HepG2 (cell line): ENCODE results near the gene BASP1. TPM values are rescaled to one million over a fixed set of nuclear protein-coding genes. Genes with fewer than 3 reads are reported as not detected.

ENCODE experiments used
- ATAC-seq: fragments of 200-7000 bp; cut with Tn5 transposase; 3 replicates; pipeline ENCODE4 v1.9.1; 2020; ENCODE audit warnings: mild to moderate bottlenecking, moderate library complexity
- BruUV-seq: library from RNA; stranded (reverse); fragments of 400-500 nt; replicated peaks from 2 replicates; lab custom pipeline; 2021; lab: Mats Ljungman, UMichigan
- CTCF ChIA-PET: fragments of 300-600 bp; formaldehyde crosslinking; extraction: SDS; loops from one replicate; lab custom pipeline; 2021; ENCODE audit warnings: low total read pairs, inconsistent platforms, low intra/inter-chr PET ratio; lab: Yijun Ruan, JAX
- POLR2A ChIA-PET: fragments of 350-600 bp; sonication (Branson Sonifier 250); formaldehyde crosslinking; loops from one replicate; lab custom pipeline; 2020; ENCODE audit warnings: antibody characterized with exemption, inconsistent platforms; lab: Yijun Ruan, JAX
- DNase-seq: peaks from one replicate; pipeline ENCODE4 v3.0.0-alpha.2; 2015; ENCODE audit warnings: low spot score
- FAIRE-seq: peaks from 3 replicates; lab custom pipeline; 2011; peaks lifted over from hg19 to GRCh38; lab: Jason Lieb, UNC
- H2AFZ ChIP-seq: one replicate; pipeline ENCODE4 v1.6.1; 2011; ENCODE audit warnings: low read length, inconsistent platforms
- H3K27ac ChIP-seq: fragments of 300-600 bp; 3 replicates; pipeline ENCODE4 v1.8.0; 2011; ENCODE audit warnings: mixed run types, mild to moderate bottlenecking, mixed read lengths, low read length, inconsistent platforms; ENCODE audit not compliant: insufficient read depth; ENCODE audit errors: extremely low read length
- H3K27me3 ChIP-seq, 2 experiments: fragments of 200-600 bp in 1 of 2; 2 replicates in 1 of 2; 3 replicates in 1 of 2; pipeline versions ENCODE4 v1.6.0 to v1.8.0; 2011; ENCODE audit warnings: low read length in 2 of 2, mild to moderate bottlenecking in 2 of 2, moderate library complexity in 2 of 2, inconsistent platforms in 1 of 2; ENCODE audit not compliant: insufficient read depth in 2 of 2, control insufficient read depth in 1 of 2
- H3K36me3 ChIP-seq, 2 experiments: fragments of 200-600 bp in 1 of 2; replicated peaks in 1 of 2; 2 replicates in 1 of 2; 3 replicates in 1 of 2; pipeline versions ENCODE4 v1.5.1 to v1.8.0; 2011; ENCODE audit warnings: low read length in 2 of 2, inconsistent platforms in 1 of 2; ENCODE audit not compliant: insufficient read depth in 2 of 2, control insufficient read depth in 1 of 2
- H3K4me1 ChIP-seq: 2 replicates; pipeline ENCODE4 v1.5.1; 2012; ENCODE audit warnings: low read length, inconsistent platforms; ENCODE audit not compliant: insufficient read depth
- H3K4me2 ChIP-seq: 2 replicates; pipeline ENCODE4 v1.6.0; 2011; ENCODE audit warnings: low read depth, low read length, inconsistent platforms
- H3K4me3 ChIP-seq, 3 experiments: fragments of 200-600 bp in 1 of 3; sonication (generic), shearing (Covaris generic) in 1 of 3; replicated peaks in 1 of 3; 2 replicates each; pipeline ENCODE4 v1.5.1; 2011 to 2016; ENCODE audit warnings: low read length in 3 of 3, inconsistent platforms in 2 of 3, low read depth in 2 of 3, mild to moderate bottlenecking in 2 of 3, control low read depth in 1 of 3, mixed read lengths in 1 of 3; ENCODE audit not compliant: insufficient read depth in 1 of 3
- H3K79me2 ChIP-seq: one replicate; pipeline ENCODE4 v1.6.1; 2011; ENCODE audit warnings: low read length, inconsistent platforms; ENCODE audit not compliant: insufficient read depth
- H3K9ac ChIP-seq: 2 replicates; pipeline ENCODE4 v1.6.0; 2011; ENCODE audit warnings: mild to moderate bottlenecking, low read depth, low read length, inconsistent platforms; ENCODE audit not compliant: insufficient read depth
- H3K9me3 ChIP-seq: 2 replicates; pipeline ENCODE4 v1.5.1; 2012; ENCODE audit warnings: mild to moderate bottlenecking, low read length
- H4K20me1 ChIP-seq: 2 replicates; pipeline ENCODE4 v1.6.0; 2011; ENCODE audit warnings: inconsistent platforms, mild to moderate bottlenecking, low read length, moderate library complexity; ENCODE audit not compliant: insufficient read depth
- EED ChIP-seq: sonication (generic); formaldehyde crosslinking; IDR thresholded peaks from 2 replicates; pipeline ENCODE4 v1.5.0; 2020; ENCODE audit warnings: mild to moderate bottlenecking, missing genetic modification reagents
- FIP1L1 ChIP-seq: fragments of 200-400 bp; formaldehyde crosslinking; IDR thresholded peaks from 2 replicates; pipeline ENCODE4 v1.6.1; 2018; ENCODE audit warnings: low read depth, mild to moderate bottlenecking, low read length, moderate library complexity, borderline replicate concordance; ENCODE audit not compliant: insufficient read depth
- HNRNPK ChIP-seq: fragments of 200-400 bp; formaldehyde crosslinking; IDR thresholded peaks from 2 replicates; pipeline ENCODE4 v1.6.1; 2018; ENCODE audit warnings: low read length, low read depth, moderate library complexity, mild to moderate bottlenecking; ENCODE audit not compliant: poor library complexity, severe bottlenecking
- HOXA5 ChIP-seq: sonication (generic); formaldehyde crosslinking; IDR thresholded peaks from 2 replicates; pipeline ENCODE4 v1.4.0; 2020; ENCODE audit warnings: missing genetic modification reagents
- HOXA9 ChIP-seq: sonication (generic); formaldehyde crosslinking; IDR thresholded peaks from 2 replicates; pipeline ENCODE4 v1.8.1; 2022; ENCODE audit warnings: missing genetic modification reagents, mild to moderate bottlenecking, moderate library complexity, borderline replicate concordance
- MBD4 ChIP-seq: IDR thresholded peaks from 2 replicates; pipeline ENCODE4 v1.6.1; 2012; ENCODE audit warnings: low read length, inconsistent platforms, borderline replicate concordance
- NAIF1 ChIP-seq: sonication (generic); formaldehyde crosslinking; IDR thresholded peaks from 2 replicates; pipeline ENCODE4 v1.5.0; 2020; ENCODE audit warnings: mild to moderate bottlenecking, missing genetic modification reagents, borderline replicate concordance
- ONECUT2 ChIP-seq: sonication (generic); formaldehyde crosslinking; IDR thresholded peaks from 2 replicates; pipeline ENCODE4 v1.4.0; 2020; ENCODE audit warnings: missing genetic modification reagents
- RFXANK ChIP-seq: IDR thresholded peaks from 2 replicates; pipeline ENCODE4 v1.6.1; 2016
- SMAD9 ChIP-seq: sonication (generic); formaldehyde crosslinking; IDR thresholded peaks from 2 replicates; pipeline ENCODE4 v1.5.1; 2020; ENCODE audit warnings: mild to moderate bottlenecking, missing genetic modification reagents
- SMC3 ChIP-seq: IDR thresholded peaks from 2 replicates; pipeline ENCODE4 v1.6.1; 2011; ENCODE audit warnings: low read length, improper control_type of control experiment
- SOX5 ChIP-seq: IDR thresholded peaks from 2 replicates; pipeline ENCODE4 v1.6.1; 2016; ENCODE audit warnings: borderline replicate concordance
- STAG1 ChIP-seq: sonication (generic); formaldehyde crosslinking; IDR thresholded peaks from 2 replicates; pipeline ENCODE4 v1.4.0; 2020; ENCODE audit warnings: missing genetic modification reagents
- ZKSCAN8 ChIP-seq: IDR thresholded peaks from 2 replicates; pipeline ENCODE4 v1.6.1; 2016; ENCODE audit warnings: borderline replicate concordance, missing genetic modification reagents, missing compliant biosample characterization
- ZNF44 ChIP-seq: sonication (generic); formaldehyde crosslinking; IDR thresholded peaks from 2 replicates; pipeline ENCODE4 v1.5.1; 2020; ENCODE audit warnings: mild to moderate bottlenecking, missing genetic modification reagents
- ZNF766 ChIP-seq: sonication (generic); formaldehyde crosslinking; IDR thresholded peaks from 2 replicates; pipeline ENCODE4 v1.5.0; 2020; ENCODE audit warnings: missing genetic modification reagents, borderline replicate concordance
- ZNF775 ChIP-seq: sonication (generic); formaldehyde crosslinking; IDR thresholded peaks from 2 replicates; pipeline ENCODE4 v1.4.0; 2020; ENCODE audit warnings: missing genetic modification reagents, mild to moderate bottlenecking, moderate library complexity, borderline replicate concordance
- WGBS: methylation state at CpG from one replicate; pipeline ENCODE4 v1.1.6; 2017; ENCODE audit warnings: low lambda C conversion rate; 5-methylcytosine and 5-hydroxymethylcytosine counted together
- in situ Hi-C: cut with HindIII; loops from 2 replicates; pipeline ENCODE4 v1.10.0; 2017; ENCODE audit warnings: low pct_unique_long_range_greater_than_20kb; ENCODE audit not compliant: extremely low pct_ligation_motif_present
- intact Hi-C: fragments of 100-400 bp; cut with micrococcal nuclease; formaldehyde crosslinking; loops from one replicate; pipeline ENCODE4 v1.10.0; 2022; ENCODE audit not compliant: unreplicated experiment
- polyA plus RNA-seq, 8 experiments: library from polyadenylated mRNA; depleted of rRNA in 3 of 8; stranded (reverse) in 7 of 8; unstranded in 1 of 8; fragments of >200 nt; fragmentation: Illumina TruSeq in 4 of 8; extraction: Trizol in 4 of 8; gene quantifications; 2 replicates each; pipeline versions ENCODE4 v1.2.1 to v1.2.3, GENCODE V29; 2011 to 2016; ENCODE audit warnings: low read depth in 4 of 8, missing spikeins in 1 of 8, mixed read lengths in 1 of 8; ENCODE audit not compliant: insufficient read depth in 1 of 8
- total RNA-seq, 5 experiments: library from RNA; depleted of rRNA; stranded (reverse); fragments of >200 nt; fragmentation: Illumina TruSeq; extraction: Trizol; gene quantifications; 2 replicates each; pipeline ENCODE4 v1.2.3, GENCODE V29; 2016; ENCODE audit warnings: low read depth in 1 of 5
- TF ChIP-seq, protein P1 (sequence below): sonication (generic); formaldehyde crosslinking; IDR thresholded peaks from 2 replicates; pipeline ENCODE4 v1.5.0; 2020; ENCODE audit warnings: mild to moderate bottlenecking, missing genetic modification reagents, borderline replicate concordance
- TF ChIP-seq, protein P2 (sequence below): IDR thresholded peaks from 2 replicates; pipeline ENCODE4 v1.6.1; 2018; ENCODE audit warnings: missing genetic modification reagents
- TF ChIP-seq, protein P3 (sequence below): sonication (generic); formaldehyde crosslinking; IDR thresholded peaks from 2 replicates; pipeline ENCODE4 v1.5.0; 2020; ENCODE audit warnings: mild to moderate bottlenecking, missing genetic modification reagents, moderate library complexity

The BASP1 gene
- total and polyA plus RNA-seq, 2 of the 13 experiments (the other 11 are each of a cell fraction or from before 2014, with no cell fraction given): 0.04 TPM; not detected in 1

DNA sequence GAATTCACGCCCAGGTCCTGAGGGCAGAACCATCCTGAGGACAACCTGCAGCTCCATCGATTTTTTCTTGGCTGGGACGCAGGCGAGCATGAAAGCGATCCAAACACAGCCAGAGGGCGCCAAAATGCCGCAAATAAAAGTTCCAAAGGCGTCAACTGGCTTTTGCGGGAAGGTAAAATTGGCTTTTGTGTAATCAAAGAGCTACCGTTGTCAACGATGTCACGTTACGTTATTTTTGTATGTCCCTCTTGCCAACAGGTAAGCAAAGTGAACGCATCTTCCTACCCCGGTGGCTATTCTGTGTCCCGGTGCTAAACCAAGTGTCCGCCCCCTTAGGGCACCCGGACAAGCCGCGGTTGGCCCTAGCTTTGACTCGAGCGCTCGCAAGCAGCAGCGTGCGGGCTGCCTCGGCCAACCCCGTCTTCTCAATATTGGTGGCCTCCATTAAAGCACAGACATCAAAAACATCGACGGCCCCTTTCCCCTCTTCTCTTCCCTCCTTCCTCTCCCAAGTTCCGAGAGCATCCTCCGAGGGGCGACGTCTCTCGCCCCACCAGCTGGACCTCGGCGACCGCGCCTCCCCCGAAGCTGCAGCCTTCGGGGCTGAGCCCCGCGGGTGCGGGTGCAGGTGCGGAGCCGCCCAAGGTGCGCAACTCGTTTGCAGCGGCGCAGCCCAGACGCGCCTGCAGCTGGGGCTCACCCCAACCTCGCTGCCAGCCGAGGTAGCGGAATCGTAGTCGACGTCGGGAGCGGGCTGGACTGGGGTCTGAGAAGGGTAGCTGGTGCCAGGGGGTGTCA, 1.1 kb upstream of the BASP1 start:
- no peak overlapping the region for H3K4me2 ChIP-seq
- H3K27ac ChIP-seq: no peak overlapping the region
- H3K9ac ChIP-seq: no peak overlapping the region
- no peak overlapping the region for H2AFZ ChIP-seq
- 66% methylated on average over 40 of the region's 59 CpGs for WGBS
- in situ Hi-C loops (loop anchor here (5.0 kb wide), 1 partner anchor 1091 kb away; no protein-coding TSS in a partner anchor), intact Hi-C loops (loop anchor here (1.0 to 2.0 kb wide), 2 partner anchors 1089 to 1098 kb away; no protein-coding TSS in a partner anchor)
- peak; percentile 94 for ATAC-seq
- ChIA-PET CTCF (interaction anchor here (0.6 to 2.1 kb wide), 4 partner anchors 1066 to 1098 kb away, joined by 3 to 20 read pairs (median 12); no protein-coding TSS in a partner anchor), POLR2A (no interaction called here)
- no peaks in the 10 kb centered on the region for H3K4me1 ChIP-seq
- no peaks in the 10 kb centered on the region for H3K36me3 ChIP-seq
- no peak overlapping the region for H3K4me3 ChIP-seq
- no peaks in the 10 kb centered on the region for H3K27me3 ChIP-seq
- BruUV-seq: no TSS peak
- FAIRE-seq: peak; percentile 66
- DNase-seq: peak; percentile 42
- H4K20me1 ChIP-seq: no peaks in the 10 kb centered on the region
- no peaks in the 10 kb centered on the region for H3K9me3 ChIP-seq
- no peaks in the 10 kb centered on the region for H3K79me2 ChIP-seq
- TF ChIP-seq NAIF1 (CRISPR knock-in tag) (no peak), MBD4 (no peak), ONECUT2 (peak; percentile 95), EED (no peak), SOX5 (CRISPR knock-in tag) (no peak), SMAD9 (CRISPR knock-in tag) (no peak), ZKSCAN8 (no peak), HNRNPK (no peak), STAG1 (CRISPR knock-in tag) (peak; percentile 94), SMC3 (peak; percentile 79), RFXANK (no peak), FIP1L1 (no peak), ZNF775 (no peak), HOXA9 (no peak), HOXA5 (CRISPR knock-in tag) (no peak), ZNF766 (CRISPR knock-in tag) (no peak), ZNF44 (CRISPR knock-in tag) (no peak)
- TF ChIP-seq, protein P1, sequence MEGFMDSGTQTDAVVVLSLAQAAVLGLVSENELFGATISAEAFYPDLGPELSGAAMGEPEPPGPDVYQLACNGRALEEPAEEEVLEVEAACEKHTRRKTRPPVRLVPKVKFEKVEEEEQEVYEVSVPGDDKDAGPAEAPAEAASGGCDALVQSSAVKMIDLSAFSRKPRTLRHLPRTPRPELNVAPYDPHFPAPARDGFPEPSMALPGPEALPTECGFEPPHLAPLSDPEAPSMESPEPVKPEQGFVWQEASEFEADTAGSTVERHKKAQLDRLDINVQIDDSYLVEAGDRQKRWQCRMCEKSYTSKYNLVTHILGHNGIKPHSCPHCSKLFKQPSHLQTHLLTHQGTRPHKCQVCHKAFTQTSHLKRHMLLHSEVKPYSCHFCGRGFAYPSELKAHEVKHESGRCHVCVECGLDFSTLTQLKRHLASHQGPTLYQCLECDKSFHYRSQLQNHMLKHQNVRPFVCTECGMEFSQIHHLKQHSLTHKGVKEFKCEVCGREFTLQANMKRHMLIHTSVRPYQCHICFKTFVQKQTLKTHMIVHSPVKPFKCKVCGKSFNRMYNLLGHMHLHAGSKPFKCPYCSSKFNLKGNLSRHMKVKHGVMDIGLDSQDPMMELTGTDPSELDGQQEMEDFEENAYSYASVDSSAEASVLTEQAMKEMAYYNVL (CRISPR knock-in tag): no peak
- TF ChIP-seq, protein P2, sequence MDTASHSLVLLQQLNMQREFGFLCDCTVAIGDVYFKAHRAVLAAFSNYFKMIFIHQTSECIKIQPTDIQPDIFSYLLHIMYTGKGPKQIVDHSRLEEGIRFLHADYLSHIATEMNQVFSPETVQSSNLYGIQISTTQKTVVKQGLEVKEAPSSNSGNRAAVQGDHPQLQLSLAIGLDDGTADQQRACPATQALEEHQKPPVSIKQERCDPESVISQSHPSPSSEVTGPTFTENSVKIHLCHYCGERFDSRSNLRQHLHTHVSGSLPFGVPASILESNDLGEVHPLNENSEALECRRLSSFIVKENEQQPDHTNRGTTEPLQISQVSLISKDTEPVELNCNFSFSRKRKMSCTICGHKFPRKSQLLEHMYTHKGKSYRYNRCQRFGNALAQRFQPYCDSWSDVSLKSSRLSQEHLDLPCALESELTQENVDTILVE (CRISPR knock-in tag): no peak
- TF ChIP-seq, protein P3, sequence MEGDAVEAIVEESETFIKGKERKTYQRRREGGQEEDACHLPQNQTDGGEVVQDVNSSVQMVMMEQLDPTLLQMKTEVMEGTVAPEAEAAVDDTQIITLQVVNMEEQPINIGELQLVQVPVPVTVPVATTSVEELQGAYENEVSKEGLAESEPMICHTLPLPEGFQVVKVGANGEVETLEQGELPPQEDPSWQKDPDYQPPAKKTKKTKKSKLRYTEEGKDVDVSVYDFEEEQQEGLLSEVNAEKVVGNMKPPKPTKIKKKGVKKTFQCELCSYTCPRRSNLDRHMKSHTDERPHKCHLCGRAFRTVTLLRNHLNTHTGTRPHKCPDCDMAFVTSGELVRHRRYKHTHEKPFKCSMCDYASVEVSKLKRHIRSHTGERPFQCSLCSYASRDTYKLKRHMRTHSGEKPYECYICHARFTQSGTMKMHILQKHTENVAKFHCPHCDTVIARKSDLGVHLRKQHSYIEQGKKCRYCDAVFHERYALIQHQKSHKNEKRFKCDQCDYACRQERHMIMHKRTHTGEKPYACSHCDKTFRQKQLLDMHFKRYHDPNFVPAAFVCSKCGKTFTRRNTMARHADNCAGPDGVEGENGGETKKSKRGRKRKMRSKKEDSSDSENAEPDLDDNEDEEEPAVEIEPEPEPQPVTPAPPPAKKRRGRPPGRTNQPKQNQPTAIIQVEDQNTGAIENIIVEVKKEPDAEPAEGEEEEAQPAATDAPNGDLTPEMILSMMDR: peak; percentile 89
